VCaP (cell line): Measurements from ENCODE around the gene SLC15A2.
A peak's percentile ranks its signal among the peaks of the same experiment; 100 is the strongest.

ENCODE experiments used
- H3K27ac ChIP-seq: fragments of 450-650 bp; 2 replicates; pipeline ENCODE4 v1.5.1; 2017
- TF ChIP-seq, protein P1 (sequence below): fragments of 450-650 bp; conservative IDR thresholded peaks from 2 replicates; pipeline ENCODE4 v1.5.1; 2017; ENCODE audit warnings: mild to moderate bottlenecking, moderate library complexity

SLC15A2 gene

DNA sequence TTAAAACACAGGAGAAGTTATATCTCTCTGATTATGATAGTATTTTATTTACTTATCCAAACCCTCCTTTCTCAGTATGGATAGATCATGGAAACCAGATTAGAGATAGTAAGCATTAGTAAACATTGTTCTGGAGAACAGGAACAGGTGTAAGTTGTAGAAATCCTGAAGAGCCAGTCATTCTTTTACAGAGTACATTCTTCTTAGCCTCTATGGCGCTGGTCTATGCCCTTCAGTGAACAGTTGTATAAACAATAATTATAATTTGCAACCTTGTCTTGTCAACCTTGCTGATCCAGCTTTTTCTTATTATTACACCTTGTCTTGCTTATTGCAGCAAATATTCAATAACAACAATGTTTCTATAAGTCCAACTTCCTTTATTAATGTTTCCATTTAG lies 47.4 kb downstream of the SLC15A2 start:
- TF ChIP-seq, protein P1, sequence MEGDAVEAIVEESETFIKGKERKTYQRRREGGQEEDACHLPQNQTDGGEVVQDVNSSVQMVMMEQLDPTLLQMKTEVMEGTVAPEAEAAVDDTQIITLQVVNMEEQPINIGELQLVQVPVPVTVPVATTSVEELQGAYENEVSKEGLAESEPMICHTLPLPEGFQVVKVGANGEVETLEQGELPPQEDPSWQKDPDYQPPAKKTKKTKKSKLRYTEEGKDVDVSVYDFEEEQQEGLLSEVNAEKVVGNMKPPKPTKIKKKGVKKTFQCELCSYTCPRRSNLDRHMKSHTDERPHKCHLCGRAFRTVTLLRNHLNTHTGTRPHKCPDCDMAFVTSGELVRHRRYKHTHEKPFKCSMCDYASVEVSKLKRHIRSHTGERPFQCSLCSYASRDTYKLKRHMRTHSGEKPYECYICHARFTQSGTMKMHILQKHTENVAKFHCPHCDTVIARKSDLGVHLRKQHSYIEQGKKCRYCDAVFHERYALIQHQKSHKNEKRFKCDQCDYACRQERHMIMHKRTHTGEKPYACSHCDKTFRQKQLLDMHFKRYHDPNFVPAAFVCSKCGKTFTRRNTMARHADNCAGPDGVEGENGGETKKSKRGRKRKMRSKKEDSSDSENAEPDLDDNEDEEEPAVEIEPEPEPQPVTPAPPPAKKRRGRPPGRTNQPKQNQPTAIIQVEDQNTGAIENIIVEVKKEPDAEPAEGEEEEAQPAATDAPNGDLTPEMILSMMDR: no peak
- peak overlapping the region; percentile 71 for H3K27ac ChIP-seq

DNA sequence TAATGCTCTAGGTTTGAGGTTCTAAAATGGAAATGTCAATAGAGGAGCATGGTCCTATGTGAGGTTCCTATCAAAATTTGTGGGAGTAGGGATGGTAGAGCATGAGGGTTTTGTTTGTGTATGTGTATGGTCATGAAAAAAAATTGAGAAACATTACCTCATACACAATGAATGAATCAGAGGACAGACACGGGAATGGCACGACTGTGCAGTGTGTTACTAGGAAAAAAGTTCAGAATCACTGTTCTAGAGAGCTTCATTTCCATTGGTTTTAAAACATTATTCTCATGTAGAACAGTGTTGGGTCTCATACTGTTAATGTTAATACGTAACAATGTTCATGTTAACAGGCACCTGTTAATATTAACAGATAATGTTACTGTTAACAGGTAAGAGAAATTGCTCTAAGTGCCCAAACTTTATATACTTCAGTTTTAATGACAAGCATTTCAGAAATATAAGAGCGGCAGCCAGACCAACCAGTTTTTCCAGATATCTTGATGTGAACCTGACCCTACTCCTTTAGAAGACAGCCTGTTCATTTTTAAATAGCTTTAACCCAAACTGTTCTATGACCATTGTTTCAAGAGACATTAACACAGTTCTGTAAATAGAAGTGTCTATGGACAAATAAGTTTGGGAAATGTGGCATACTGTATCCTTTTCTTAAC lies 48.0 kb downstream of the SLC15A2 start:
- TF ChIP-seq, protein P1: no peak
- H3K27ac ChIP-seq: peak overlapping the region; percentile 71

DNA sequence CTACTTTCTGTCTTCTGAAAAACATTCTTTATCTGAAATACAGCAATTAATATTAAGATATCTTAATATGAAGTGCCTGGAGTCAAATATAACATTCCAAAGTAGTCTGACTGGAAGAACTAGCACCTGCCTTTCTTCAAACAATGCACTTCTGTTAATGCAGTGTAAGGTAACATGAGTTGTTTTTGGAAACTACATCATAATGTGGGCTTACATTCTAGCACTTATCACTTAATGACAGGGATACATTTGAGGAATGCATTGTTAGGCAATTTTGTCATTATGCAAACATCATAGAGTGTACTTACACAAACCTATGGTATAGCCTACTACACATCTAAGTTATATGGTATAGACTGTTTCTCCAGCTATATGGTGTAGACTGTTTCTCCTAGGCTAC lies 49.2 kb downstream of the SLC15A2 start:
- TF ChIP-seq, protein P1: no peak
- H3K27ac ChIP-seq: peak overlapping the region; percentile 71

DNA sequence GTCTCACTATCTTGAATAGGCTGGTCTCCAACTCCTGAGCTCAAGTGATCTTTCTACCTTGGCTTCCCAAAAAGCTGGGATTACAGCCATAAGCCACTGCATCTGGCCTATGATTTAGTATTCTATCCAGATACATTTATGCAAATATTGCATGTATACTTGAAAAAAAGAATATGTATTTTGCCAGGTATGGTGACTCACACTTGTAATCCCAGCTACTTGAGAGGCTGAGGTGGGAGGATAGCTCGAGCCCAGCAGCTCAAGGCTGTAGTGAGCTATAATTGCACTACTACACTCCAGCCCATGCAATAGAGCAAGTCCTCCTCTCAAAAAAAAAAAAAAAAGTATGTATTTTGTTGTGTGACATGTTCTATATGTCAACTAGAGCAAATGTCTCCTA lies 54.4 kb downstream of the SLC15A2 start:
- no peak overlapping the region for H3K27ac ChIP-seq
- TF ChIP-seq, protein P1: no peak

DNA sequence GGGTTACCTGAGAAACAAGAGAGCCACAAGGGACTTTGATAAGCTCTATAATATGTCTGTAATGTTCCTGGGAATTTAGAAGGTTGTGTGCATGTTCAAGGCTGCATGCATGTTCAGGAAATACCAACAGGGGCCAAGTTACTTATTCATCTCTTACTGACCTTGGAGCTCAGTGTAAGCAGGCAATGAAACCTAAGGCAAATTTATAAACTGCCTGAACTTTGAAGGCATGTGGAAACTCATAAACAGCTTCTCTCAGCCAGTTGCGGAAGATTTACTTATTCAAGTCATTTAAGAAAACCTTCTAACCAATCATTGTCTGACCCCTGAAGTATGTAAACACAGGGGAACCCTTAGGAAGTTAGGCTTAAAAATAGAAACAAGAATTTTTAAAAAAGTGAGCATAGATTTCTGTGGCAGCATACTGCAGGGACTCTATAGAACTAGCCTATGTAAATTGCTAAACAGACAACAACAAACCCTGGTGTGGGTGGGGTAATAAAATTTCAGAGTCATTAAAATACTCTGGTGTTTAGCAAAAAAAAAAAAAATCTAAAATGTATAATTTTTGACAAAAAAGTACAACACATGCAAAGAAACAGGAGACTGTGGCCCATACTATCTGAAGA lies 57.2 kb downstream of the SLC15A2 start:
- TF ChIP-seq, protein P1: no peak
- H3K27ac ChIP-seq: no peak overlapping the region

DNA sequence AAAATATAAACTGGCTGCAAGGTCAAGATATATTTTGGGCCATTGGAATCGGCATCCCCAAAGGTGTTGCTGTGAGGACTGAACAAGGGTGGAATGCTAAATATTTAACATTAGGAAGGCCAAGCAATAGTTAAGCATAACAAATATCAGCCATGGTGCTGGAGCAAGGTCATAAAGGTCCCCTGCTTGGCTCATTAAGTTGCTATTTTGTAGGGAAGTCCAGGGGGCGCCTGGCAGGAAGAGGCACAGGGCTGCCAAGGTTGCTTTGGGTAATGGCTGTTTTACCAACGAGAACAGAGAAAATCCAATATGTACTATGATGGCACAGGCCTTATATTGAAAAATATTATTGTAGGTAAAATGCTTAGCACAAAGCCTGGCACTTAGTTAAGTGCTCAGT lies 62.2 kb downstream of the SLC15A2 start:
- TF ChIP-seq, protein P1: no peak
- no peak overlapping the region for H3K27ac ChIP-seq

DNA sequence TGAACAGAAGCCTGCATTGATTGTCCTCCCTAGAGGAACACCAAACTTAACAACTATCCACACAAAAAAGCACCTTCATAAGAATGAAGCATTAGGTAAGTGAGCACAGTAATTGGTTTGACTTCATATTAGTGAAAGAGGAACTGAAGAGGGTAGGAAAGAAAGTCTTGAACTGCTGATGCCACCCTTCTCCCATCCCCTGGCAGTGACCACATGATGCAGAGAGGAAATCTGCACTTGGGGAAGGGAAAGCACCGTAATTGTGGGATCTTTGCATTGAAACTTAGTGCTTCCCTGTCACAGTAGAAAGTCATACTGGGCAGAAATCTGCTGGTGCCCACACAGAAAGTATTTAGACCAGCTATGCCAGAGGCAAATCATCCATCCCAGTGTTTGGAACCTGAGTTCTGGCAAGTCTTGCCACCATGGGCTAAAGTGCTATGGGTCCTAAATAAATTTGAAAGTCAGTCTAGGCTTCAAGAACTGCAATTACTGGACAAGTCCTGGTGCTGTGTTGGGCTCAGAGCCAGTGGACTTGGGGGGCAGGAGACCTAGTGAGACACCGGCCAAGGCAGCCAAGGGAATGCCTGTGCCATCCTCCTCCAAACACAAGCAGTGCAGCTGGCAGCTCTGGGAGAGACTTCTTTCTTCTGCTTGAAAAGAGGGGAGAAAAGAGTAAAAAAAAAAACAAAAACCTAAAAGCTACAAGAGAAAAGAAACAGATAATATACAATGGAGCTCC lies 63.6 kb downstream of the SLC15A2 start:
- TF ChIP-seq, protein P1: no peak
- no peak overlapping the region for H3K27ac ChIP-seq
